GM18868 (cell line): ENCODE results near the gene EBF4.

Experiments
- ATAC-seq: cut with Tn5 transposase; IDR thresholded peaks from one replicate; pipeline ENCODE4 v1.9.1; 2021; ENCODE audit warnings: mild to moderate bottlenecking, moderate library complexity; ENCODE audit not compliant: unreplicated experiment

The EBF4 gene

GRCh38 chr20:2699775-2700413 lies 7.3 kb downstream of the EBF4 start:
- ATAC-seq: no peak

DNA sequence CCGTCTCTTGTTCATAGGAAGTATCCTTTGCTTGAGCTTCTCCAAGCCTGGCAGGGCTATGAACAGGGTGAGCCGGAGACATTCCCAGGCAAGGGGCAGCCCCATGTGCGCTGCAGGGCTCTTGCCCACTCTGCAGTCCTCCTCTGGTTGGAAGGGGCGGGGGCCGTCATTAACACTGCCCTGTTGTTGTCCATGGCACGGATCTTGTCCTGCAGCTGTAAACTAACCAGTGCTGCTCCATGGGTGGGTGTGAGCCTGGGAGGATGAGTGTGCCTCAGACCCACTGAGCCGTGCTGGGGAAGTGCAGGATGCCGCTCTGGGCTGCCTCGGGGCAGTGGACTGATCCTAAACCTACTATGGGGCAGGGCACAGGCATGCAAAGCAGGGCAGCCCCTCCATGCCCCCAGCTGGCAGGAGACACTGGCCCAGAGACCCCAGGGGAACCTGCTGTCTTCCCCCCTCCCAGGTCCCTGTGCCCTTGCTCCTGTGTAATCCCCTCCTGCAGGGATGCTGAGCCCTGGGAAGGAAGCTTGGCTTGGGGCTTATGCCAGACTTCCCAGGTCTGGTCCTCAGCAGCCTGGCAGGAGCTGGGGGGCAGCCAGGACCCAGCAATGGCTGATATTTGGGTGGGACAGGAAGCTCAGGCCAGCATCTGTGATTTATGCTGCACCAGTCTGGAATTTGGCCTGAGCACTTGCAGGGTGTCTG lies 8.5 kb downstream of the EBF4 start:
- no peak for ATAC-seq

DNA sequence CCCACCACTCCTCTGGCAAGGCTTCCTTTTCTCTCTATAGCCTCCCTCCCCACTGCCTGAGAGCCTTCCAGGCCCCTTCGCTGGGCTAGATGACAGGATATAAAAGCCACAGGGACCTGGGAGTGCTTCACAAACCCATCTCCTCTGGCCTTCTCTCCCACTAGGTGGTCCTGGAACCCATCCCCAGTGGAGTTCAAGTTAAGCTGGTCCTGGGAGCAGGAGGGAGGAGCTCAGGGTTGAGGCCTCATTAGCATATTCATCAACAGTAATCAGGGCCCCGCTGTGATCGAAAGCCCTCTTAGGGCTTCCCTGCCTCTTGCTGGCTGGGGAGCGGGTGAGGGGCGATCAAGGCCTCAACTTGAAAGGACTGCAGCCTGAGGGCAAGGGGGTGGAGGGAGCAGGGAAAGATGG lies 9.1 kb downstream of the EBF4 start:
- ATAC-seq: no peak

GRCh38 chr20:2703716-2704475 lies 11.3 kb downstream of the EBF4 start:
- no peak for ATAC-seq

DNA sequence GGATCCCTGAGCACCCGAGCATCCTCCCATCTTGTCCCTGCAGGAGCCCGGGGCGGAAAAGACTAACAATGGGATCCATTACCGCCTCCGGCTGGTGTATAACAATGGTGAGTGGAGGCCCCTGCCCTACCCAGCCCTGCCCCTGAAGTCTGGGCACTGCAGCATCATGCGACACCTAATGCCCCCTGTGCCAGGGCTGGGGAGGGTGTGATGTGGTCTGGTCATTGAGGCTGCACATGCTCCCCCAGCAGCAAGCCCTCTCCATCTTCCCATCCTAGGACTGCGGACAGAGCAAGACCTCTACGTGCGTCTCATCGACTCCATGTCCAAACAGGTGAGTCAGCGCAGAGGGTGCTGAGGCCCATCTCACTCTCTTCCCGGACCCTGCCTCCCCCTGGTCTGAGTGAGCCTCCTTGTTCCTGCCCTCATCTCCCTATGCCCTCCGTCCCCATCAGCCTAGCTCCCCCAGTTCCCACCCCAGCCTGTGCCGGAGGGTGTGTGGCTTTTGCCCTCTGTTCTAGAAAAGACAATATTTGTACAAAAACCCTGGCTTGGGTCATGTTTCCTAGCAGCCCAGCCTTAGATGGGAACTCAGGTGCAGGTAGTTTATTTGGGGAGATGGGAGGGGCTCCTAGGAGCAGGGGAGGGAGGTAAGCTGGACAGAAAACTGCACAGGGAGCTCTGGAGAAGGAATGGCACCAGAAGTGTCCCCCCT lies 13.5 kb downstream of the EBF4 start:
- ATAC-seq: no peak

- ATAC-seq: no peak
Observed at GRCh38 chr20:2706688-2707352, 14.2 kb downstream of the EBF4 start.

- ATAC-seq: no peak
Observed at GRCh38 chr20:2707353-2708072, 14.9 kb downstream of the EBF4 start.

DNA sequence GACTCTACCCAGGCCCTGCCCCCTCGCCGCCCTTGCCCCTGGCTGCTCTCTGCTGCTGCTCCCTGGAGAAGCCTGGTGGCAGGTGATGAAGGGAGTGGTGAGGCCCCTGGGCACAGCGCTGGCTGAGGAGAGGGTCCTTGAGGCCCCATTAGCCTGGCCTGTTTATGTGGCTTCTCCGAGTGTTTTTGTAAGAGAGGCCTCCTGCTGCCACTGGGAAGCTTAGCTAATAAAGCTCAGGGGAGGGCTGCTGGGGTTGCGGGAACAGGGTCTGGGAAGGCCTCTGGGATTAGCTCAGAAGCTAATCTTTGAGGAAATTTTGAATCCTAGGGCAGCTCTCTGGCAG lies 15.5 kb downstream of the EBF4 start:
- no peak for ATAC-seq

DNA sequence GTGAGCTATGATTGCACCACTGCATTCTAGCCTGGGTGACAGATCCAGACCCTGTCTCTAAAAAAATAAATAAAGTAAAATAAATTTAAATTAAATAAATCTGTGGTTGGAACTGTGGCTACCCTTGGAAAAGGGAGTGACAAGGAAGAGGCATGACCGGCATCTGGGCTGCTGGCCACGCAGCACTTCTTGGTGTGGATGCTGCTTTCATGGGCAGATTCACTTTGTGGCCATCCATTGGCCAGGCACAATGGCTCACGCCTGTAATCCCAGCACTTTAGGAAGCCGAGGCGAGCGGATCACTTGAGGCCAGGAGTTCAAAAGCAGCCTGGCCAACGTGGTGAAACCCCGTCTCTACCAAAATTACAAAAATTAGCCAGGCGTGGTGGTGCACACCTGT lies 16.1 kb downstream of the EBF4 start:
- ATAC-seq: no peak

- no peak for ATAC-seq
Observed at GRCh38 chr20:2709205-2709981, 16.8 kb downstream of the EBF4 start.

DNA sequence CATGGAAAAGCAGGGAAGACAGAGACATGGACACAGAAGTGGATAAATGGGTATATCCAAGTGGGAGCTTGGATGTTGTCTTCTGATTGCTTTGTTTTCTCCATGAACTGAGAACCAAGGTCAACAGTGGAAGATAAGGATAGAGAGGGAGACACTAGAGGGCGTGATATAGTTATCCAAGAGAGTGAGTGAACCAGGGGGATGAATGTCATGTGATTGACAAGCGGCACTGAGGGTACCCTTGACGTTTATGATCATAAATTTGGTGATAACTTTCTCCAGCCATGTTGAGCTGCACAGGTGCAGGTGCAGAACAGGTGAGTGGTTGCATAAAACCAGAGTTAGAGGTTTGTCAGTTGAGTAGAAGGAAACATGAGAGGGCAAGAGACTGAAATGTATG lies 20.7 kb downstream of the EBF4 start:
- no peak for ATAC-seq

DNA sequence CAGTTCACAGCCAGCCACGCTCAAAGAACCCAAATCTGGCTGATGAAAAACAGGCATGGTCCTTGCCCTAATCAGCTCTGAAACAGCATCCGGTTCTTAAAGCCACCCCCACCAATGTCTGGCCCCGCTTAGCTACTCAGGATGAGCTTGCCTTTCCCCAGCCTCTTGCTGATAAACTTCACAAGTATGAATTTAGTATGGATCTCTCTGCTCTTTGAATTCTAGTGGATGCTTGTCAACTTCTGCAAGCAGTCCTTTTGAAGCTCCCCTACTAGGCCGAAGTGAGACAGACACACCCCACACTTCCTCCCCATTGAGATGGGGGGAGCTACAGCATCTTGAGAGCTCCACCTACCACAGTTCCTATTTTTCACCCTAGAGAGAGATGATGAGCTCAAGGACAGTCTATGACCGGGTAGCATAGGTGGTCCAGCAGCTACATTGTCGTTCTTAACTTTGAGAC lies 36.7 kb downstream of the EBF4 start:
- no peak for ATAC-seq

DNA sequence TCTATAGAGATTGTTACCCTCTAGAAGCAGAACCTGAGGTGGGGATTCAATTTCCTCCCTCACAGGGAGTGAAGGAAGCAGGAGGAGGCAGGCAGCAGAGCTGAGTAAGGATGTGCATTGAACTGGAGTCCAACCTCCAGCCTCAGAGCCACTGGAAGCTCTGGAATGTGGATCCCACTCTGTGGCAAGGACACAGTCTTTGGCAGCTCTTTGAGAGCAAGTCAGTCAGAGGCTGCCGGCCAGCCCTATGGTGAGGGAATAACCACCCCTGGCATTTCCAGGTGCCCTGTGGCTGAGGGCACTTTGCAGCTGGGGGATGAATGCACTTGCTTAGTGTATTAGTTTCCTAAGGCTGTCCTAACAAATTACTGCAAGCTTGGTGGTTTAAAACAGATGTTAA lies 37.2 kb downstream of the EBF4 start:
- no peak for ATAC-seq

- ATAC-seq: no peak
Observed at GRCh38 chr20:2734899-2735298, 42.3 kb downstream of the EBF4 start.

- no peak for ATAC-seq
Observed at GRCh38 chr20:2736441-2736840, 43.9 kb downstream of the EBF4 start.

DNA sequence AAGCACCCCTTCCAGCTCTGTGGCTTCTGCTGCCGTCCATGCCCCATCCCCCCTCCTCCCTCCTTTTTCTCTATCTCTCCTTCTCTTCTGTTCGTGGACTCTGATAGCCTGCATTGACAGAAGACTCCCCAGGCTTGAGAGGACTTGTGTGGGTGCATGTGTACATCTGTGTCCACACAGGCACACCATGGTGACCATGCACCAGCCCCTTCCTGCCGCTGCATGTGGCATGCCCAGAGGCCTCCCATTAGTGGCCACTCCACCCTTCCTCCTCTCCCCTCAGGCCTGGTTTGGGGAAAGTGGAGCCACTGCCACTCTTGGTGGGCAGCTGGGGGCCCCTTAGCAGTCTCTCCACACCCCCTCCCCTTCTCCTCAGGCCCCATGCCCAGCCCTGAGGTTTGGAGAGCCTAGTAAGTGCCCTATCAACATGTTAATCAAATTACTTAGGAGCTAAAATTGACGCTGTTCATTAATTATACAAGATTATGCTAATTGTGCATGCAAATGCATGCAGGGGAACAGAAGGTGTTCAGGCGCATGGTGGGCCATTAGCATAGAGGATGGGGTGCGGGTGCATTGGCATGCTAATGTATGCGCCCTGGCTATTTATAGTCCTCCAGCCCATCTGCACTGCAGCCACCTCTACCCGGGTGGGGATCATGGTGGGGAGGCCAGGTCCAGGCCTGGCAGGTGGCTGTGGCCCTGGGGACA lies 45.9 kb downstream of the EBF4 start:
- no peak for ATAC-seq

DNA sequence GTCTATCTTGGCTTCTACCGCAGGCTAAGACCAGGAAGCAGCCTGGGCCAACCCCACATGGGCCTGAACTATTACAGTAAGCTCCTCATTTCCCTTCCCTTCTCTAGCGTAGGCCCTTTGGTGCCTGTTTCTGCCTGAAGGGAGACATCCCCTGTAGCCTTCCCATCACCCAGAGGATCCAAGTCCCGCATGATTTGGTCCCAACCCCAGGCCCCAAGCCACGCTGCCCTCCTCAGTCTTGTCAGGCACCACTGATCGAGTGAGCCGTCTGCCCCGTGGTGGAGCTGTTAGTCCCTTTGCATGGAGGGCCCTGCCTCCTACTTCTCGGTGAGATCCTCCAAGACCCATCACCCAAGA lies 46.4 kb downstream of the EBF4 start:
- ATAC-seq: no peak

- ATAC-seq: no peak
Observed at GRCh38 chr20:2740702-2741101, 48.1 kb downstream of the EBF4 start.

DNA sequence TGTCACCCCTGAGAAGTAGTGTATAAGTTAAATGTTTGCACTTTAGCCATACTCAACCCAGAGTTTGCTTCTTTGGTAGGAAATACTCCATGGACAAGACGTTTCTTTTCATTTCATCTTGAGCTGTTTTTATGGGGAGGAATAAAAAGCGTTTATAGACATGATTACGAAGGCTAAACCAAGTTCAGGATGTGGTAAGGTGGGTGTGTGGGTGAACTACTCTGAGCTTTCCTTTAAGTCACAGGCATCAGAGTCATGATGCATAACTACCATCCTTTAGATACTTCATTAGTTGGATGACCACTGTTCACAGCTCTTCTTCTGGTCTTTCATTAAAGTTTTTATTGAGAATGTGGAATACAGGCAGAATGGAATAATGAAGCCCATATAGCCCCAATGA lies 48.9 kb downstream of the EBF4 start:
- no peak for ATAC-seq
